H1 (cell line): ENCODE results near the gene MED13. TPM values are rescaled to one million over a fixed set of nuclear protein-coding genes. Genes with fewer than 3 reads are reported as not detected.

Source experiments
- CTCF ChIA-PET: fragments of 300-600 bp; sonication (Branson Sonifier 250); formaldehyde crosslinking; loops from one replicate; lab custom pipeline; 2021; ENCODE audit not compliant: partially characterized antibody; lab: Charles Lee
- POLR2A ChIA-PET: fragments of 300-600 bp; sonication (Branson Sonifier 250); formaldehyde crosslinking; loops from one replicate; lab custom pipeline; 2021; ENCODE audit warnings: inconsistent platforms; ENCODE audit not compliant: partially characterized antibody; lab: Charles Lee
- DNase-seq, 2 experiments: peaks; one replicate each; pipeline versions ENCODE4 v3.0.0 to v3.0.0-alpha.2; 2010 to 2022; ENCODE audit warnings: low spot score in 2 of 2, low read depth in 1 of 2, mixed read lengths in 1 of 2
- FAIRE-seq: peaks from 2 replicates; lab custom pipeline; 2011; peaks lifted over from hg19 to GRCh38; lab: Jason Lieb, UNC
- H2AFZ ChIP-seq: 2 replicates; pipeline ENCODE4 v1.8.1; 2012; ENCODE audit warnings: low read length, inconsistent platforms
- H2AK5ac ChIP-seq: 2 replicates; pipeline ENCODE4 v1.6.1; 2013; ENCODE audit warnings: low read depth, low read length
- H2BK120ac ChIP-seq: replicated peaks from 2 replicates; pipeline ENCODE3; 2013; ENCODE audit warnings: low read depth, low read length, inconsistent platforms
- H2BK12ac ChIP-seq: 2 replicates; pipeline ENCODE4 v1.6.1; 2013; ENCODE audit warnings: low read depth, low read length
- H2BK15ac ChIP-seq: 2 replicates; pipeline ENCODE4 v1.6.1; 2013; ENCODE audit warnings: low read length
- H2BK20ac ChIP-seq: 2 replicates; pipeline ENCODE4 v1.6.1; 2013; ENCODE audit warnings: low read length
- H2BK5ac ChIP-seq: 2 replicates; pipeline ENCODE4 v1.6.1; 2013; ENCODE audit warnings: low read depth, low read length
- H3K14ac ChIP-seq: 2 replicates; pipeline ENCODE4 v1.6.1; 2013; ENCODE audit warnings: inconsistent platforms; ENCODE audit not compliant: insufficient read length
- H3K18ac ChIP-seq: 2 replicates; pipeline ENCODE4 v1.6.1; 2013; ENCODE audit warnings: low read length; ENCODE audit errors: extremely low read depth
- H3K23ac ChIP-seq: 2 replicates; pipeline ENCODE4 v1.6.1; 2013; ENCODE audit warnings: inconsistent platforms; ENCODE audit not compliant: insufficient read length
- H3K23me2 ChIP-seq: 2 replicates; pipeline ENCODE4 v1.6.1; 2013; ENCODE audit warnings: low read depth, low read length
- H3K27ac ChIP-seq: 2 replicates; pipeline ENCODE4 v1.6.1; 2011; ENCODE audit warnings: low read depth, low read length, inconsistent platforms
- H3K27me3 ChIP-seq, 4 experiments: replicated peaks in 1 of 4; 1 replicate in 1 of 4; 2 replicates in 3 of 4; pipeline versions ENCODE4 v1.6.1 to v1.8.1; 2011 to 2013; ENCODE audit warnings: low read length in 3 of 4, mild to moderate bottlenecking in 3 of 4, inconsistent platforms in 2 of 4, mixed read lengths in 2 of 4, moderate library complexity in 1 of 4; ENCODE audit not compliant: control insufficient read depth in 3 of 4, insufficient read depth in 3 of 4; ENCODE audit errors: extremely low read depth in 1 of 4
- H3K36me3 ChIP-seq, 4 experiments: 2 replicates each; pipeline versions ENCODE4 v1.6.1 to v1.8.1; 2011 to 2013; ENCODE audit warnings: mild to moderate bottlenecking in 4 of 4, low read length in 3 of 4, moderate library complexity in 2 of 4, control low read depth in 1 of 4, inconsistent platforms in 1 of 4; ENCODE audit not compliant: insufficient read depth in 4 of 4, control insufficient read depth in 2 of 4
- H3K4ac ChIP-seq: replicated peaks from 2 replicates; pipeline ENCODE3; 2013; ENCODE audit warnings: low read length, low read depth, mixed read lengths, inconsistent platforms; ENCODE audit not compliant: insufficient read length
- H3K4me1 ChIP-seq, 4 experiments: replicated peaks in 1 of 4; 1 replicate in 1 of 4; 2 replicates in 3 of 4; pipeline versions ENCODE4 v1.6.1 to v1.8.1; 2011 to 2013; ENCODE audit warnings: low read length in 3 of 4, inconsistent platforms in 2 of 4, mixed read lengths in 1 of 4; ENCODE audit not compliant: insufficient read depth in 4 of 4, control insufficient read depth in 3 of 4
- H3K4me2 ChIP-seq, 2 experiments: 2 replicates each; pipeline versions ENCODE4 v1.6.1 to v1.8.1; 2011 to 2013; ENCODE audit warnings: low read depth in 2 of 2, low read length in 2 of 2, control low read depth in 1 of 2, inconsistent platforms in 1 of 2, mild to moderate bottlenecking in 1 of 2; ENCODE audit not compliant: insufficient read depth in 1 of 2
- H3K4me3 ChIP-seq, 4 experiments: fragments of 200-600, 300-600 bp in 1 of 4; sonication (generic), shearing (Covaris generic), sonication (Bioruptor Twin) in 1 of 4; 2 replicates each; pipeline versions ENCODE4 v1.5.1 to v1.8.1; 2011 to 2016; ENCODE audit warnings: low read length in 4 of 4, low read depth in 3 of 4, control low read depth in 2 of 4, inconsistent platforms in 2 of 4, mild to moderate bottlenecking in 2 of 4, mixed read lengths in 1 of 4, moderate library complexity in 1 of 4; ENCODE audit not compliant: insufficient read depth in 2 of 4; ENCODE audit errors: extremely low read depth in 1 of 4
- H3K56ac ChIP-seq: replicated peaks from 2 replicates; pipeline ENCODE3; 2013; ENCODE audit warnings: low read depth, mild to moderate bottlenecking, mixed read lengths, low read length, inconsistent platforms; ENCODE audit not compliant: insufficient read length
- H3K79me1 ChIP-seq: 2 replicates; pipeline ENCODE4 v1.6.1; 2013; ENCODE audit warnings: low read depth, low read length, control low read depth
- H3K79me2 ChIP-seq, 2 experiments: 2 replicates each; pipeline versions ENCODE4 v1.6.1 to v1.8.1; 2012 to 2013; ENCODE audit warnings: low read length in 2 of 2, mild to moderate bottlenecking in 2 of 2, inconsistent platforms in 1 of 2; ENCODE audit not compliant: insufficient read depth in 2 of 2, control insufficient read depth in 1 of 2
- H3K9ac ChIP-seq, 4 experiments: replicated peaks in 1 of 4; 1 replicate in 1 of 4; 2 replicates in 3 of 4; pipeline versions ENCODE4 v1.6.1 to v1.8.1; 2011 to 2013; ENCODE audit warnings: low read depth in 3 of 4, low read length in 3 of 4, control low read depth in 2 of 4, mild to moderate bottlenecking in 2 of 4, moderate library complexity in 2 of 4, inconsistent platforms in 1 of 4; ENCODE audit errors: extremely low read depth in 1 of 4
- H3K9me3 ChIP-seq, 2 experiments: 2 replicates each; pipeline versions ENCODE4 v1.6.1 to v1.8.1; 2012 to 2013; ENCODE audit warnings: mild to moderate bottlenecking in 2 of 2, moderate library complexity in 2 of 2, control low read depth in 1 of 2, inconsistent platforms in 1 of 2, low read depth in 1 of 2, low read length in 1 of 2, mixed read lengths in 1 of 2; ENCODE audit not compliant: insufficient read depth in 2 of 2
- H4K20me1 ChIP-seq, 2 experiments: replicated peaks in 1 of 2; 2 replicates each; pipeline versions ENCODE3 to v1.8.1; 2011 to 2013; ENCODE audit warnings: inconsistent platforms in 2 of 2, low read length in 2 of 2, mild to moderate bottlenecking in 1 of 2; ENCODE audit not compliant: insufficient read depth in 2 of 2, control insufficient read depth in 1 of 2
- H4K5ac ChIP-seq: 2 replicates; pipeline ENCODE4 v1.6.1; 2013; ENCODE audit warnings: low read length, low read depth, mixed read lengths, inconsistent platforms; ENCODE audit not compliant: insufficient read length
- H4K8ac ChIP-seq: 2 replicates; pipeline ENCODE4 v1.8.0; 2013; ENCODE audit warnings: mild to moderate bottlenecking, moderate library complexity, low read length, inconsistent platforms; ENCODE audit not compliant: insufficient read depth; ENCODE audit errors: extremely low read depth
- H4K91ac ChIP-seq: replicated peaks from 2 replicates; pipeline ENCODE3; 2013; ENCODE audit warnings: low read length, mixed read lengths, inconsistent platforms; ENCODE audit not compliant: insufficient read length
- CHD1 ChIP-seq: IDR thresholded peaks from 2 replicates; pipeline ENCODE4 v1.6.1; 2012; ENCODE audit warnings: low read depth, low read length, improper control_type of control experiment
- HDAC2 ChIP-seq, 2 experiments: fragments of 300-600 bp in 1 of 2; sonication (generic) in 1 of 2; IDR thresholded peaks; 2 replicates each; pipeline ENCODE4 v1.6.1; 2011 to 2012; ENCODE audit warnings: low read depth in 2 of 2, low read length in 2 of 2, mild to moderate bottlenecking in 2 of 2, moderate library complexity in 2 of 2, borderline replicate concordance in 1 of 2, inconsistent platforms in 1 of 2
- WGBS, 2 experiments: shearing (Covaris generic) in 1 of 2; methylation state at CpG; one replicate each; pipeline versions ENCODE4 v1.1.6 to v1.1.7; 2013 to 2015; ENCODE audit warnings: low lambda C conversion rate in 2 of 2, mixed read lengths in 2 of 2, inconsistent platforms in 1 of 2, low coverage in 1 of 2, missing lambda C conversion rate in 1 of 2; ENCODE audit not compliant: insufficient replicate concordance in 2 of 2, insufficient coverage in 1 of 2, insufficient read length in 1 of 2; ENCODE audit errors: extremely low coverage in 1 of 2, missing lambda C conversion rate in 1 of 2; 5-methylcytosine and 5-hydroxymethylcytosine counted together
- polyA plus RNA-seq, 7 experiments: library from polyadenylated mRNA; depleted of rRNA in 3 of 7; stranded (reverse) in 5 of 7; unstranded in 2 of 7; fragments of >200 nt in 5 of 7; fragments of 200-250 nt in 2 of 7; gene quantifications; 1 replicate in 5 of 7; 2 replicates in 1 of 7; 4 replicates in 1 of 7; pipeline versions ENCODE4 v1.2.1 to v1.2.3, GENCODE V29; 2011 to 2013; ENCODE audit warnings: missing spikeins in 2 of 7, mixed read lengths in 2 of 7
- total RNA-seq: library from RNA; stranded (reverse); fragmentation: NEBNext Ultra II Directional; extraction: Animal tissue kit (Norgen Biotek cat#: 25700); gene quantifications from 2 replicates; pipeline ENCODE4 v1.2.1, GENCODE V29; 2021

The MED13 gene
- total and polyA plus RNA-seq, 2 of the 8 experiments (the other 6 are each of a cell fraction or from before 2014, with no cell fraction given): 11.3 to 44.8 TPM

DNA sequence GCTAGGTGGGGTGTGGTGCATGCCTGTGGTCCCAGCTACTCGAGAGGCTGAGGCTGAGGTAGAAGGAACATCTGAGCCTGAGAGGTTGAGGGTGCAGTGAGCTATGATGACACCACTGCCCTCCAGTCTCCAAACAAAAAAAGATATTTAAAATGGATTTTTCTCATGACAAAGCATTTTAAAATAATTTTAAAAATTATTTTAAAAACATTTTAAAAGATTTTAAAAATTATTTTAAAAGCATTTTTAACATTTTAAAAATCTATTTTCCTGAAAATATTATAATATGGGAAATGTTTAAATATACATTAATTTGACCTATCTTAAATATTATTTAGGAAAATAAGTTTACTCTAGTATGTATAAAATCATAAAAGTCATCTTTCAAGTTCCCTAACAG, 26.8 kb downstream of the MED13 start:
- Histone ChIP-seq H3K27ac (no peak overlapping the region; the same call in 1 of the 2 replicates), H3K79me1 (no peaks in the 10 kb centered on the region; the same call in none of the 2 replicates), H3K4ac (no peak overlapping the region), H2AFZ (no peak overlapping the region), H3K4me1 (no peaks in the 10 kb centered on the region), H2BK5ac (no peak overlapping the region), H3K23ac (no peak overlapping the region), H4K5ac (no peak overlapping the region), H4K20me1 (peaks cover 1 to 5% of the 10 kb centered on the region in 2 experiments), H3K27me3 (no peaks in the 10 kb centered on the region), H3K18ac (no peak overlapping the region; the same call in 1 of the 2 replicates), H3K4me2 (no peak overlapping the region), H3K4me3 (no peak overlapping the region), H3K23me2 (no peaks in the 10 kb centered on the region), H3K9me3 (no peaks in the 10 kb centered on the region), H4K8ac (no peak overlapping the region), H2BK20ac (no peak overlapping the region), H3K79me2 (peaks cover 0 to 76% of the 10 kb centered on the region in 2 experiments; a peak in 2 of 4 replicates), H2BK12ac (no peak overlapping the region), H3K56ac (no peak overlapping the region), H2BK120ac (no peak overlapping the region), H3K14ac (no peak overlapping the region), H3K9ac (no peak overlapping the region), H4K91ac (no peak overlapping the region), H2BK15ac (no peak overlapping the region), H3K36me3 (peaks cover 2 to 51% (median 7%) of the 10 kb centered on the region in 4 experiments; a peak in 7 of 8 replicates), H2AK5ac (no peak overlapping the region)
- TF ChIP-seq CHD1 (no peak), HDAC2 (IDR thresholded peaks at IDR 0.05; ENCODE audit: borderline replicate concordance in 1 of 2, low read depth in 2 of 2, low read length in 2 of 2) (no peak)
- ChIA-PET CTCF (interaction anchor here (0.6 to 1.0 kb wide), 2 partner anchors 72 to 95 kb away, joined by 3 read pairs; no protein-coding TSS in a partner anchor), POLR2A (interaction anchor here (0.6 to 1.2 kb wide), 4 partner anchors 8 to 28 kb away, joined by 3 to 4 read pairs (median 4); no protein-coding TSS in a partner anchor)
- DNase-seq (no peak), FAIRE-seq (no peak)
- WGBS, 2 experiments: 87% methylated on average over 1 of the region's 1 CpG; no CpG with 5 or more reads in 1 of the 2 experiments
